Ishikawa (cell line): ENCODE data around the gene PCNA.

Source experiments
- EP300 ChIP-seq: IDR thresholded peaks from 2 replicates; pipeline ENCODE4 v1.6.1; 2012; ENCODE audit warnings: borderline replicate concordance
- NFIC ChIP-seq: IDR thresholded peaks from 2 replicates; pipeline ENCODE4 v1.6.1; 2012
- REST ChIP-seq: IDR thresholded peaks from 2 replicates; pipeline ENCODE4 v1.6.1; 2012; ENCODE audit warnings: low read depth, mild to moderate bottlenecking

DNA sequence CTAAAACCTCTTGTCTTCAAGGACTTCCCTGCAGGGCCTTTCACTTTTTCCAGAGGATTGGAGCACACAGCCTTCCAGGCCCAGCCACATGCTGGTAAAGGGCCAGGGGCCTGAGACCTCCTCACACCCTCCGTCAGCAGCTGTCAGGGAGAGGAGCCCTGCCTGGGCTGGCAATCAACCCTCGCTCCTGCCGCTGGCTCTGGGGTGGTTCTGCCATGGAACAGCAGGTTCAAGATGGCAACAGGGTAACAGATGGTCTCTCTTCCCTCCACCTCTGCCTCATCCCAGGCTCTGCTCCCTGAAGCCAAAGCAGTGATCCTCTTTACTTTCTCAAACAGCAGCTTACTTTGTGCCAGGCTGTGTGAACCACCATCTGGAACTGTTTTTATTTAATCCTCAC is 23.8 kb downstream of the PCNA start:
- no peak for TF ChIP-seq NFIC
- TF ChIP-seq EP300, result no peak
- TF ChIP-seq REST, result no peak
